Esophagus squamous epithelium (tissue), 4 donors: ENCODE data around the gene GRIP1.

Source experiments
- POLR2A ChIP-seq, 4 donors: fragments of 450-650 bp; IDR thresholded peaks; one replicate each; pipeline ENCODE4 v1.6.1; 2017; ENCODE audit warnings: antibody characterized with exemption in 4 of 4, mild to moderate bottlenecking in 4 of 4, moderate library complexity in 3 of 4
- TF ChIP-seq, protein P1 (sequence below), 6 experiments: fragments of 450-650 bp in 4 of 6; fragments of 200-600 bp in 2 of 6; sonication (generic) in 2 of 6; IDR thresholded peaks; one replicate each; pipeline ENCODE4 v1.5.1; 2016 to 2019; ENCODE audit warnings: antibody characterized with exemption in 6 of 6, mild to moderate bottlenecking in 4 of 6, moderate library complexity in 4 of 6

DNA sequence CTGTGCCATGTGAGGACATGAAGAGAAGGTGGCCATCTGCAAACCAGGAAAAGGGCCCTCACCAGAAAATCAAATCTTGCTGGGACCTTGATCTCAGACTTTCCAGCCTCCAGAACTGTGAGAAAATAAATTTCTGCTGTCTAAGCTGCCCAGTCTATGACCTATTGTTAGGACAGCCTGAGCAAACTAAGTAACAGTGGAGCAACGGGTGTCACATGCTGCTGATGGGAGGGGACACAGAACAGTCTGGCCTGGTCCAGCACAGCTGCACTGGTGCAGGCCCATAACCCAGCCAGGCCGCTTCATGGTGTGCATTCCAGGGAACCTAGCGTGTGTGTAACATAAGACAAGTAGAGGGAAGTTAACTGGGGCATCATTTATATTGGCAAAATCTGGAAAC is 42.1 kb downstream of the GRIP1 start:
- TF ChIP-seq, protein P1, sequence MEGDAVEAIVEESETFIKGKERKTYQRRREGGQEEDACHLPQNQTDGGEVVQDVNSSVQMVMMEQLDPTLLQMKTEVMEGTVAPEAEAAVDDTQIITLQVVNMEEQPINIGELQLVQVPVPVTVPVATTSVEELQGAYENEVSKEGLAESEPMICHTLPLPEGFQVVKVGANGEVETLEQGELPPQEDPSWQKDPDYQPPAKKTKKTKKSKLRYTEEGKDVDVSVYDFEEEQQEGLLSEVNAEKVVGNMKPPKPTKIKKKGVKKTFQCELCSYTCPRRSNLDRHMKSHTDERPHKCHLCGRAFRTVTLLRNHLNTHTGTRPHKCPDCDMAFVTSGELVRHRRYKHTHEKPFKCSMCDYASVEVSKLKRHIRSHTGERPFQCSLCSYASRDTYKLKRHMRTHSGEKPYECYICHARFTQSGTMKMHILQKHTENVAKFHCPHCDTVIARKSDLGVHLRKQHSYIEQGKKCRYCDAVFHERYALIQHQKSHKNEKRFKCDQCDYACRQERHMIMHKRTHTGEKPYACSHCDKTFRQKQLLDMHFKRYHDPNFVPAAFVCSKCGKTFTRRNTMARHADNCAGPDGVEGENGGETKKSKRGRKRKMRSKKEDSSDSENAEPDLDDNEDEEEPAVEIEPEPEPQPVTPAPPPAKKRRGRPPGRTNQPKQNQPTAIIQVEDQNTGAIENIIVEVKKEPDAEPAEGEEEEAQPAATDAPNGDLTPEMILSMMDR (IDR thresholded peaks at IDR 0.05) = no peak
- no peak for TF ChIP-seq POLR2A (IDR thresholded peaks at IDR 0.05)
